Heart left ventricle (tissue), 16 donors: ENCODE data around the gene SLC17A3. TPM values are rescaled to one million over a fixed set of nuclear protein-coding genes. Genes with fewer than 3 reads are reported as not detected.

ENCODE experiments used
- ATAC-seq, 4 donors: fragments of 200-7000 bp; cut with Tn5 transposase; one replicate each; pipeline ENCODE4 v1.9.1; 2020 to 2022; ENCODE audit warnings: moderate library complexity in 4 of 4, mild to moderate bottlenecking in 3 of 4, moderate number of reproducible peaks in 1 of 4
- DNase-seq, 5 donors: peaks; one replicate each; pipeline ENCODE4 v3.0.0-alpha.2; 2020
- H3K27ac ChIP-seq, 12 donors: fragments of 200-600 bp; sonication (generic) in 4 of 12; one replicate each; pipeline versions ENCODE4 v1.5.0 to v1.8.0; 2016 to 2022; ENCODE audit warnings: mild to moderate bottlenecking in 2 of 12
- H3K27me3 ChIP-seq, 9 donors: fragments of 200-600 bp; sonication (generic) in 2 of 9; one replicate each; pipeline versions ENCODE4 v1.5.1 to v1.8.0; 2016 to 2022; ENCODE audit warnings: mild to moderate bottlenecking in 3 of 9
- H3K36me3 ChIP-seq, 9 donors: fragments of 200-600 bp; sonication (generic) in 2 of 9; one replicate each; pipeline versions ENCODE4 v1.5.0 to v1.8.0; 2018 to 2022; ENCODE audit warnings: mild to moderate bottlenecking in 2 of 9
- H3K4me1 ChIP-seq, 12 donors: fragments of 200-600 bp; sonication (generic) in 4 of 12; one replicate each; pipeline versions ENCODE4 v1.5.0 to v1.8.0; 2016 to 2022; ENCODE audit warnings: mild to moderate bottlenecking in 3 of 12
- H3K4me3 ChIP-seq, 12 donors: fragments of 200-600 bp; sonication (generic) in 4 of 12; one replicate each; pipeline versions ENCODE4 v1.5.0 to v1.8.0; 2017 to 2022; ENCODE audit warnings: mild to moderate bottlenecking in 9 of 12, moderate library complexity in 4 of 12
- H3K9me3 ChIP-seq, 12 donors: fragments of 200-600 bp; sonication (generic) in 4 of 12; one replicate each; pipeline versions ENCODE4 v1.5.0 to v1.8.0; 2016 to 2022; ENCODE audit warnings: mild to moderate bottlenecking in 1 of 12
- CTCF ChIP-seq, 12 donors: fragments of 200-600 bp; sonication (generic) in 4 of 12; IDR thresholded peaks; one replicate each; pipeline versions ENCODE4 v1.5.0 to v1.8.0; 2018 to 2022; ENCODE audit warnings: antibody characterized with exemption in 12 of 12, mild to moderate bottlenecking in 5 of 12
- POLR2A ChIP-seq, 2 donors: fragments of 450-650 bp; IDR thresholded peaks; one replicate each; pipeline ENCODE4 v1.6.1; 2017; ENCODE audit warnings: antibody characterized with exemption in 2 of 2, mild to moderate bottlenecking in 2 of 2, moderate library complexity in 2 of 2
- WGBS, 4 donors: extraction: QIAGEN DNeasy Blood & Tissue Kit in 2 of 4; methylation state at CpG; one replicate each; pipeline versions ENCODE4 v1.1.5 to v1.1.7; 2013 to 2018; 5-methylcytosine and 5-hydroxymethylcytosine counted together
- intact Hi-C, 10 donors: fragments of 100-400 bp; cut with DNase I; formaldehyde crosslinking; loops; one replicate each; pipeline versions ENCODE4 v1.11.1 to v1.14.2; 2022
- polyA plus RNA-seq, 2 donors: library from polyadenylated mRNA; stranded (reverse); fragments of 200-250 nt; gene quantifications; one replicate each; pipeline ENCODE4 v1.2.3, GENCODE V29; 2013
- total RNA-seq, 9 donors: library from RNA; depleted of rRNA in 2 of 9; stranded (reverse); fragments of >200 nt in 2 of 9; fragmentation: NEBNext Ultra II Directional in 3 of 9; extraction: Animal tissue kit (Norgen Biotek cat#: 25700) in 3 of 9; gene quantifications; one replicate each; pipeline versions ENCODE4 v1.1.0 to v1.2.4, GENCODE V29; 2016 to 2023
- donor health status: ischemic (EF 13 %, LVEDD 7.1; RV severe dilation, severe dysfunction).
- donor health status: healthy with polysubstance abuse.
- donor health status: DM: no; HTN: yes; CAD: no.
- donor health status: DM: no; HTN: no; CAD: no.
- donor health status: ischemic (EF 25% LVEDD 6.9; RV normal size, moderate dysfunction).
- donor health status: ischemic (EF 25% LVEDD 5.7; RV mildly dilated, moderate dysfunction).
- donor health status: healthy.
- donor health status: DM: yes; HTN: yes; CAD: no.
- donor health status: ischemic (EF 35%, LVEDD 5.7; RV mildly dilated, moderate dysfunction).
- donor health status: nonischemic (EF 11% LVEDD 7.7; RV severe dilation, severe dysfunction).
- donor health status: DM: yes; HTN: yes; CAD: no.
- donor health status: PGD.
- donor health status: ischemic (EF 29% LVEDD 5.4; RV normal size, mild dysfunction).
- donor health status: nonischemic (EF 23%, LVEDD 6.1; RV moderate dilation, normal function).

SLC17A3 gene
- total and polyA plus RNA-seq, 11 donors, result not detected

GRCh38 chr6:25896252-25896651 is 22.2 kb upstream of the SLC17A3 start:
- no peak for ATAC-seq
- no peaks in the 10 kb centered on the region for H3K9me3 ChIP-seq
- H3K4me1 ChIP-seq, result no peaks in the 10 kb centered on the region
- H3K4me3 ChIP-seq, result no peak overlapping the region
- peaks cover 0 to 4% (median 0%) of the 10 kb centered on the region in 9 donors for H3K27me3 ChIP-seq
- H3K27ac ChIP-seq, result no peak overlapping the region
- intact Hi-C loops, result loop anchor here in 1 of 10 donors (10.0 kb wide), 1 partner anchor 181 kb away; no protein-coding TSS in a partner anchor
- WGBS, 4 donors, result 63 to 79% (median 66%) methylated on average over 3 of the region's 3 CpGs
- no peak for TF ChIP-seq POLR2A (IDR thresholded peaks at IDR 0.05)
- no peak for TF ChIP-seq CTCF (IDR thresholded peaks at IDR 0.05)
- H3K36me3 ChIP-seq, result no peaks in the 10 kb centered on the region
- no peak for DNase-seq

- Histone ChIP-seq H3K27ac (no peak overlapping the region), H3K36me3 (no peaks in the 10 kb centered on the region), H3K9me3 (no peaks in the 10 kb centered on the region), H3K4me1 (no peaks in the 10 kb centered on the region), H3K27me3 (peaks cover 0 to 4% (median 0%) of the 10 kb centered on the region in 9 donors), H3K4me3 (no peak overlapping the region)
- DNase-seq, result no peak
- 37 to 64% (median 54%) methylated on average over 1 of the region's 1 CpG for WGBS, 4 donors
- TF ChIP-seq CTCF (IDR thresholded peaks at IDR 0.05) (no peak), POLR2A (IDR thresholded peaks at IDR 0.05) (no peak)
- no peak for ATAC-seq
- intact Hi-C loops, result loop anchor here in 1 of 10 donors (10.0 kb wide), 1 partner anchor 181 kb away; no protein-coding TSS in a partner anchor
Measured at GRCh38 chr6:25895771-25896170, 21.7 kb upstream of the SLC17A3 start.

- H3K4me1 ChIP-seq, result no peaks in the 10 kb centered on the region
- WGBS, 4 donors, result 86 to 94% (median 88%) methylated on average over 6 of the region's 6 CpGs
- H3K27ac ChIP-seq, result no peak overlapping the region
- no peak overlapping the region for H3K4me3 ChIP-seq
- H3K36me3 ChIP-seq, result no peaks in the 10 kb centered on the region
- H3K27me3 ChIP-seq, result peaks cover 0 to 4% (median 0%) of the 10 kb centered on the region in 9 donors
- TF ChIP-seq CTCF (IDR thresholded peaks at IDR 0.05), result no peak
- TF ChIP-seq POLR2A (IDR thresholded peaks at IDR 0.05), result no peak
- DNase-seq (no peak), ATAC-seq (no peak)
- no peaks in the 10 kb centered on the region for H3K9me3 ChIP-seq
- intact Hi-C loops, result loop anchor here in 2 of 10 donors (5.0 to 10.0 kb wide), 2 partner anchors 106 to 179 kb away; no protein-coding TSS in a partner anchor
Measured at GRCh38 chr6:25893778-25894177, 19.7 kb upstream of the SLC17A3 start.

GRCh38 chr6:25892877-25893276 is 18.8 kb upstream of the SLC17A3 start:
- Histone ChIP-seq H3K36me3 (no peaks in the 10 kb centered on the region), H3K4me1 (no peaks in the 10 kb centered on the region), H3K27ac (no peak overlapping the region), H3K27me3 (no peaks in the 10 kb centered on the region), H3K4me3 (no peak overlapping the region), H3K9me3 (no peaks in the 10 kb centered on the region)
- no peak for TF ChIP-seq CTCF (IDR thresholded peaks at IDR 0.05)
- TF ChIP-seq POLR2A (IDR thresholded peaks at IDR 0.05), result no peak
- intact Hi-C loops, result loop anchor here in 2 of 10 donors (5.0 to 10.0 kb wide), 2 partner anchors 106 to 178 kb away; no protein-coding TSS in a partner anchor
- ATAC-seq (no peak), DNase-seq (no peak)
